Smooth muscle cell (in vitro differentiated cells): Measurements from ENCODE around the gene RXFP4. TPM values are rescaled to one million over a fixed set of nuclear protein-coding genes. Genes with fewer than 3 reads are reported as not detected.

Experiments
- DNase-seq: peaks from one replicate; lab custom pipeline; 2025; ENCODE audit not compliant: unreplicated experiment; lab: John Stamatoyannopoulos, UW
- H2AFZ ChIP-seq: fragments of 200-600 bp; sonication (generic); 2 replicates; pipeline ENCODE4 v1.6.0; 2016; ENCODE audit warnings: antibody characterized with exemption, low read depth, mild to moderate bottlenecking
- H3F3A ChIP-seq: fragments of 200-600 bp; sonication (generic); 2 replicates; pipeline ENCODE4 v1.6.0; 2017; ENCODE audit warnings: antibody characterized with exemption, low read depth
- H3K27ac ChIP-seq: fragments of 200-600 bp; sonication (generic); 2 replicates; pipeline ENCODE4 v1.5.1; 2016; ENCODE audit warnings: low read depth, mild to moderate bottlenecking
- H3K27me3 ChIP-seq: fragments of 200-600 bp; sonication (generic); 2 replicates; pipeline ENCODE4 v1.6.1; 2016; ENCODE audit warnings: low read depth, mild to moderate bottlenecking
- H3K36me3 ChIP-seq: fragments of 200-600 bp; sonication (generic); 2 replicates; pipeline ENCODE4 v1.5.1; 2016; ENCODE audit warnings: low read depth
- H3K4me1 ChIP-seq: fragments of 200-600 bp; sonication (generic); 2 replicates; pipeline ENCODE4 v1.5.1; 2016; ENCODE audit warnings: low read depth
- H3K4me2 ChIP-seq: fragments of 200-600 bp; sonication (generic); 2 replicates; pipeline ENCODE4 v1.6.0; 2016; ENCODE audit warnings: mild to moderate bottlenecking
- H3K4me3 ChIP-seq: fragments of 200-600 bp; sonication (generic); 2 replicates; pipeline ENCODE4 v1.5.1; 2016; ENCODE audit warnings: mild to moderate bottlenecking
- H3K79me2 ChIP-seq: fragments of 200-600 bp; sonication (generic); 2 replicates; pipeline ENCODE4 v1.6.0; 2016; ENCODE audit warnings: low read depth, mild to moderate bottlenecking
- H3K9ac ChIP-seq: fragments of 200-600 bp; sonication (generic); 2 replicates; pipeline ENCODE4 v1.6.0; 2016; ENCODE audit warnings: low read depth
- H3K9me3 ChIP-seq: fragments of 200-600 bp; sonication (generic); replicated peaks from 2 replicates; pipeline ENCODE4 v1.5.1; 2016; ENCODE audit warnings: low read depth
- H4K20me1 ChIP-seq: fragments of 200-600 bp; sonication (generic); 2 replicates; pipeline ENCODE4 v1.6.0; 2016; ENCODE audit warnings: low read depth
- CTCF ChIP-seq: fragments of 200-600 bp; sonication (generic); IDR thresholded peaks from 2 replicates; pipeline ENCODE4 v1.5.1; 2017; ENCODE audit warnings: borderline replicate concordance, mild to moderate bottlenecking, antibody characterized with exemption; ENCODE audit not compliant: insufficient read depth, poor library complexity, severe bottlenecking
- WGBS: methylation state at CpG from one replicate; pipeline ENCODE4 v1.1.7; 2016; ENCODE audit warnings: low lambda C conversion rate; 5-methylcytosine and 5-hydroxymethylcytosine counted together
- polyA plus RNA-seq: library from polyadenylated mRNA; unstranded; fragments of >200 nt; fragmentation: Nextera tagmentation; extraction: Ambion mirVana; gene quantifications from 2 replicates; pipeline ENCODE4 v1.2.1, GENCODE V29; 2016
- total RNA-seq: library from RNA; depleted of rRNA; stranded (reverse); fragments of >200 nt; gene quantifications from 2 replicates; pipeline ENCODE4 v1.2.3, GENCODE V29; 2014

Gene RXFP4
- total and polyA plus RNA-seq, 2 experiments from 2014 or later, result 0.66 TPM; not detected in 1

- no peak for TF ChIP-seq CTCF
- Histone ChIP-seq H3K79me2 (peaks cover 7% of the 10 kb centered on the region), H3K27me3 (no peaks in the 10 kb centered on the region), H3K4me2 (peak overlapping the region; percentile 36), H3K4me1 (peaks cover 4% of the 10 kb centered on the region), H3K4me3 (no peak overlapping the region), H3K27ac (peak overlapping the region; percentile 65), H4K20me1 (peaks cover 44% of the 10 kb centered on the region), H3F3A (no peaks in the 10 kb centered on the region), H3K36me3 (peaks cover 8% of the 10 kb centered on the region), H3K9me3 (no peaks in the 10 kb centered on the region), H2AFZ (no peak overlapping the region), H3K9ac (no peak overlapping the region)
- WGBS, result 64% methylated on average over 3 of the region's 3 CpGs
- DNase-seq, result no peak
These were observed 18.8 kb downstream of the RXFP4 start for GRCh38 chr1:155960081-155960745.

- H3K36me3 ChIP-seq, result peaks cover 6% of the 10 kb centered on the region
- H3K4me2 ChIP-seq, result no peak overlapping the region
These were observed 20.5 kb downstream of the RXFP4 start for GRCh38 chr1:155961937-155962336.

GRCh38 chr1:155962599-155963211 lies 21.3 kb downstream of the RXFP4 start:
- DNase-seq, result no peak
- Histone ChIP-seq H3K36me3 (peaks cover 4% of the 10 kb centered on the region), H3K27me3 (no peaks in the 10 kb centered on the region), H3K4me1 (peaks cover 4% of the 10 kb centered on the region), H3K79me2 (peaks cover 23% of the 10 kb centered on the region), H3K27ac (no peak overlapping the region), H3K4me2 (no peak overlapping the region), H3K9ac (no peak overlapping the region), H4K20me1 (peaks cover 66% of the 10 kb centered on the region), H3K4me3 (no peak overlapping the region), H3K9me3 (no peaks in the 10 kb centered on the region), H3F3A (no peaks in the 10 kb centered on the region), H2AFZ (no peak overlapping the region)
- 98% methylated on average over 18 of the region's 18 CpGs for WGBS
- no peak for TF ChIP-seq CTCF

More at GRCh38 chr1:155961937-155962336, 20.5 kb downstream of the RXFP4 start:
- Histone ChIP-seq H3K27me3 (no peaks in the 10 kb centered on the region), H3K4me3 (no peak overlapping the region), H3K9ac (no peak overlapping the region), H3K27ac (peak overlapping the region; percentile 53), H3K79me2 (peaks cover 15% of the 10 kb centered on the region), H4K20me1 (peaks cover 59% of the 10 kb centered on the region), H3F3A (no peaks in the 10 kb centered on the region), H3K9me3 (no peaks in the 10 kb centered on the region), H2AFZ (no peak overlapping the region), H3K4me1 (peaks cover 4% of the 10 kb centered on the region)
- TF ChIP-seq CTCF, result peak; percentile 16
- 40% methylated on average over 14 of the region's 14 CpGs for WGBS
- no peak for DNase-seq
